ENCODE results near the gene ZNF444. TPM values are rescaled to one million over a fixed set of nuclear protein-coding genes. Genes with fewer than 3 reads are reported as not detected.

ZNF444 gene
- total and polyA plus RNA-seq, 2 of the 8 experiments (the other 6 are each of a cell fraction or from before 2014, with no cell fraction given), result 49.5 to 54.5 TPM

GRCh38 chr19:56096665-56097064 is 44.4 kb upstream of the ZNF444 start:
- no peak overlapping the region for H2BK12ac ChIP-seq (ENCODE audit: low read depth, low read length)
- no peak overlapping the region for H3K4me2 ChIP-seq (ENCODE audit: insufficient read depth in 1 of 2, low read depth in 2 of 2, low read length in 2 of 2)
- no peak overlapping the region for H3K56ac ChIP-seq (replicated peaks; ENCODE audit: insufficient read length, low read depth, low read length)
- no peak overlapping the region for H4K8ac ChIP-seq (ENCODE audit: extremely low read depth, insufficient read depth, low read length)
- no peak overlapping the region for H2BK20ac ChIP-seq (ENCODE audit: low read length)
- H3K27ac ChIP-seq (ENCODE audit: low read depth, low read length), result no peak overlapping the region
- H3K27me3 ChIP-seq (replicated peaks in 1 of 4; ENCODE audit: control insufficient read depth in 3 of 4, extremely low read depth in 1 of 4, insufficient read depth in 3 of 4, low read length in 3 of 4), result no peaks in the 10 kb centered on the region
- H4K5ac ChIP-seq (ENCODE audit: insufficient read length, low read depth, low read length), result no peak overlapping the region
- 89% methylated on average over 13 of the region's 13 CpGs; no CpG with 5 or more reads in 1 of the 2 experiments for WGBS, 2 experiments (ENCODE audit: extremely low coverage in 1 of 2, insufficient coverage in 1 of 2, insufficient read length in 1 of 2, insufficient replicate concordance in 2 of 2, low coverage in 1 of 2, low lambda C conversion rate in 2 of 2, missing lambda C conversion rate in 1 of 2)
- DNase-seq (ENCODE audit: low read depth in 1 of 2, low spot score in 2 of 2) (no peak), FAIRE-seq (no peak)
- no peaks in the 10 kb centered on the region for H3K9me3 ChIP-seq (ENCODE audit: insufficient read depth in 2 of 2, low read depth in 1 of 2, low read length in 1 of 2)
- H3K23me2 ChIP-seq (ENCODE audit: low read depth, low read length), result no peaks in the 10 kb centered on the region
- H2AK5ac ChIP-seq (ENCODE audit: low read depth, low read length), result no peak overlapping the region
- no peak overlapping the region for H3K4ac ChIP-seq (replicated peaks; ENCODE audit: insufficient read length, low read depth, low read length)
- no peak overlapping the region for H3K18ac ChIP-seq (ENCODE audit: extremely low read depth, low read length)
- POLR2A ChIA-PET (ENCODE audit: partially characterized antibody), result interaction anchor here (1.5 kb wide), 1 partner anchor 16 kb away, joined by 4 read pairs; no protein-coding TSS in a partner anchor
- no peak overlapping the region for H2BK120ac ChIP-seq (replicated peaks; ENCODE audit: low read depth, low read length)
- no peak overlapping the region for H2BK5ac ChIP-seq (ENCODE audit: low read depth, low read length)
- no peak overlapping the region for H3K9ac ChIP-seq (replicated peaks in 1 of 4; ENCODE audit: extremely low read depth in 1 of 4, low read depth in 3 of 4, low read length in 3 of 4)
- no peak overlapping the region for H3K14ac ChIP-seq (ENCODE audit: insufficient read length)
- no peak overlapping the region for H3K23ac ChIP-seq (ENCODE audit: insufficient read length)
- CTCF ChIA-PET (ENCODE audit: partially characterized antibody), result interaction anchor here (0.7 to 2.0 kb wide), 5 partner anchors 11 to 213 kb away, joined by 3 to 7 read pairs (median 3); no protein-coding TSS in a partner anchor
- peaks cover 0 to 2% (median 0%) of the 10 kb centered on the region in 4 experiments; a peak in 1 of 7 replicates for H3K4me1 ChIP-seq (replicated peaks in 1 of 4; ENCODE audit: control insufficient read depth in 3 of 4, insufficient read depth in 4 of 4, low read length in 3 of 4)
- H2AFZ ChIP-seq (ENCODE audit: low read length), result no peak overlapping the region
- H3K79me2 ChIP-seq (ENCODE audit: control insufficient read depth in 1 of 2, insufficient read depth in 2 of 2, low read length in 2 of 2), result peaks cover 0 to 64% of the 10 kb centered on the region in 2 experiments; a peak in 2 of 4 replicates
- H3K4me3 ChIP-seq (ENCODE audit: extremely low read depth in 1 of 4, insufficient read depth in 2 of 4, low read depth in 3 of 4, low read length in 4 of 4), result no peak overlapping the region
- no peak overlapping the region for H2BK15ac ChIP-seq (ENCODE audit: low read length)
- no peak overlapping the region for H4K91ac ChIP-seq (replicated peaks; ENCODE audit: insufficient read length, low read length)
- peaks cover 12 to 34% of the 10 kb centered on the region in 2 experiments for H4K20me1 ChIP-seq (replicated peaks in 1 of 2; ENCODE audit: control insufficient read depth in 1 of 2, insufficient read depth in 2 of 2, low read length in 2 of 2)
- peaks cover 0 to 20% (median 5%) of the 10 kb centered on the region in 4 experiments; a peak in 6 of 8 replicates for H3K36me3 ChIP-seq (ENCODE audit: control insufficient read depth in 2 of 4, insufficient read depth in 4 of 4, low read length in 3 of 4)
- peaks cover 31% of the 10 kb centered on the region for H3K79me1 ChIP-seq (ENCODE audit: low read depth, low read length)
- TF ChIP-seq GTF2F1 (IDR thresholded peaks at IDR 0.05; ENCODE audit: borderline replicate concordance, low read depth, low read length) (no peak), RXRA (IDR thresholded peaks at IDR 0.05; ENCODE audit: insufficient read depth, low read depth, low read length) (no peak), GABPA (IDR thresholded peaks at IDR 0.05; ENCODE audit: borderline replicate concordance, insufficient read depth, low read length) (no peak), CREB1 (IDR thresholded peaks at IDR 0.05) (no peak), CTCF (IDR thresholded peaks at IDR 0.05; ENCODE audit: control extremely low read depth in 1 of 3, insufficient read depth in 1 of 3, low read depth in 1 of 3, low read length in 3 of 3) (no peak), MAX (IDR thresholded peaks at IDR 0.05) (no peak), POU5F1 (IDR thresholded peaks at IDR 0.05; ENCODE audit: low read depth, low read length) (no peak), SP1 (IDR thresholded peaks at IDR 0.05; ENCODE audit: low read depth, low read length) (no peak), SUZ12 (IDR thresholded peaks at IDR 0.05; ENCODE audit: low read length) (no peak), RNF2 (IDR thresholded peaks at IDR 0.05; ENCODE audit: borderline replicate concordance, low read depth, low read length, missing control alignments, poor library complexity, severe bottlenecking) (no peak), BCL11A (IDR thresholded peaks at IDR 0.05; ENCODE audit: low read depth in 2 of 2, low read length in 2 of 2) (no peak)

Measured in H1 (cell line).